HG03571 (cell line): ENCODE data around the gene CTNNA1.

ENCODE experiments used
- ATAC-seq: cut with Tn5 transposase; IDR thresholded peaks from one replicate; pipeline ENCODE4 v1.9.1; 2021; ENCODE audit not compliant: unreplicated experiment

CTNNA1 gene

GRCh38 chr5:138964647-138965201 is 211.5 kb downstream of the CTNNA1 start:
- no peak for ATAC-seq

- no peak for ATAC-seq
These were observed 212.4 kb downstream of the CTNNA1 start for GRCh38 chr5:138965626-138966025.

- no peak for ATAC-seq
These were observed 213.2 kb downstream of the CTNNA1 start for GRCh38 chr5:138966236-138966985.

- ATAC-seq, result no peak
These were observed 214.7 kb downstream of the CTNNA1 start for GRCh38 chr5:138967791-138968448.

GRCh38 chr5:138968601-138969000 is 215.4 kb downstream of the CTNNA1 start:
- no peak for ATAC-seq

GRCh38 chr5:138969323-138970002 is 216.2 kb downstream of the CTNNA1 start:
- ATAC-seq, result no peak

- no peak for ATAC-seq
These were observed 219.0 kb downstream of the CTNNA1 start for GRCh38 chr5:138972230-138972629.

- ATAC-seq, result no peak
These were observed 219.6 kb downstream of the CTNNA1 start for GRCh38 chr5:138972836-138973235.

GRCh38 chr5:138974227-138975063 is 221.2 kb downstream of the CTNNA1 start:
- no peak for ATAC-seq

GRCh38 chr5:138975098-138975847 is 222.0 kb downstream of the CTNNA1 start:
- no peak for ATAC-seq

GRCh38 chr5:138978080-138978479 is 224.9 kb downstream of the CTNNA1 start:
- ATAC-seq, result no peak

- no peak for ATAC-seq
These were observed 225.4 kb downstream of the CTNNA1 start for GRCh38 chr5:138978581-138978980.

GRCh38 chr5:138979684-138980280 is 226.6 kb downstream of the CTNNA1 start:
- ATAC-seq, result no peak

- ATAC-seq, result no peak
These were observed 227.2 kb downstream of the CTNNA1 start for GRCh38 chr5:138980441-138980840.

- ATAC-seq, result no peak
These were observed 227.9 kb downstream of the CTNNA1 start for GRCh38 chr5:138981131-138981530.

GRCh38 chr5:138981586-138981985 is 228.4 kb downstream of the CTNNA1 start:
- ATAC-seq, result no peak

GRCh38 chr5:138983984-138984383 is 230.8 kb downstream of the CTNNA1 start:
- ATAC-seq, result no peak
